DMS153 treated with DMSO at 0.1 percent for 48 hours (cell line): ENCODE data around the gene IRF8.

Experiments used
- DNase-seq: peaks from one replicate; lab custom pipeline; 2025; ENCODE audit not compliant: unreplicated experiment; lab: John Stamatoyannopoulos, UW

IRF8 gene

GRCh38 chr16:85912211-85912974 is 13.4 kb downstream of the IRF8 start:
- DNase-seq = no peak

DNA sequence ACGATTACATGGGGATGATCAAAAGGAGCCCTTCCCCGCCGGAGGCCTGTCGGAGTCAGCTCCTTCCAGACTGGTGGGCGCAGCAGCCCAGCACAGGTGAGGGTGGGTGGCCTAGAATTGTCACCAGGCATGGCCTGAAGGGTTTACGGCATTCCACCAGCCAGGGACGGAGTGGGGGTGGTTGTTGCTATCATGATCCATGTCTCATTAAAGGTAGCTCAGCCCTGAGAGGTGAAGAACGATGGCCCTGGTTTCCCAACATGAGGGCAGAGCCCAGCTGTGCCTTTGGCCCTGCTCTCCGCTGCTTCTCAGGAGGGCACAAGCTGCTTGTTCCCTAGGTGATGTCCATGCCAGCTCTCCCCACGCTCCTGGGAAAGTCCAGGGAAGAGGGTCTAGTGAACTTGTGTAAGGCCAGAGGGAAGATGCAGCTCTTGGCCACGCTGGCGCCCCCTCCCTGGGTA is 14.2 kb downstream of the IRF8 start:
- no peak for DNase-seq

- DNase-seq = no peak
Observed at GRCh38 chr16:85913688-85914422, 14.9 kb downstream of the IRF8 start.

- no peak for DNase-seq
Observed at GRCh38 chr16:85914423-85914794, 15.4 kb downstream of the IRF8 start.

GRCh38 chr16:85915125-85915845 is 16.3 kb downstream of the IRF8 start:
- DNase-seq = no peak

- no peak for DNase-seq
Observed at GRCh38 chr16:85916141-85916890, 17.4 kb downstream of the IRF8 start.

GRCh38 chr16:85917012-85917411 is 18.1 kb downstream of the IRF8 start:
- DNase-seq = no peak

DNA sequence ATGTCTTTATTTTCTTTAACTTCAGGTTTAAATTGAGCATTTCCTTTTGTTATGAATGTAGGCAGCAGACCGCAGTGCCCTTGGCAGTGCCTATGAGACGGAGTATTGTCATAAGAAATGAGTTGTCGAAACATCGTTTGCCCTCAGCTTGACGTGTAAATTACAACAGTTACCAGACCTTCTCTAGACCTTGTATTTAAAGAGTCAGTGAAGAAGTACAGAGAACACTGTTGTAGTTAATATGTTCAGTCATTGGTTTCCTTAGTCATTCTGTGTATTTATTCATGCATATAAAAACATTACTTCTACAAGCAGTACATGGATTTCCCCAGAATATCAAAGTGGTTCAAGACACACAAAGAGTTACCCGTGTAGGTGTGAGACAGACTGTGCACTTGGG is 19.0 kb downstream of the IRF8 start:
- DNase-seq = no peak

GRCh38 chr16:85918436-85918835 is 19.5 kb downstream of the IRF8 start:
- no peak for DNase-seq

GRCh38 chr16:85919271-85920267 is 20.6 kb downstream of the IRF8 start:
- no peak for DNase-seq

- DNase-seq = no peak
Observed at GRCh38 chr16:85921026-85921425, 22.1 kb downstream of the IRF8 start.

DNA sequence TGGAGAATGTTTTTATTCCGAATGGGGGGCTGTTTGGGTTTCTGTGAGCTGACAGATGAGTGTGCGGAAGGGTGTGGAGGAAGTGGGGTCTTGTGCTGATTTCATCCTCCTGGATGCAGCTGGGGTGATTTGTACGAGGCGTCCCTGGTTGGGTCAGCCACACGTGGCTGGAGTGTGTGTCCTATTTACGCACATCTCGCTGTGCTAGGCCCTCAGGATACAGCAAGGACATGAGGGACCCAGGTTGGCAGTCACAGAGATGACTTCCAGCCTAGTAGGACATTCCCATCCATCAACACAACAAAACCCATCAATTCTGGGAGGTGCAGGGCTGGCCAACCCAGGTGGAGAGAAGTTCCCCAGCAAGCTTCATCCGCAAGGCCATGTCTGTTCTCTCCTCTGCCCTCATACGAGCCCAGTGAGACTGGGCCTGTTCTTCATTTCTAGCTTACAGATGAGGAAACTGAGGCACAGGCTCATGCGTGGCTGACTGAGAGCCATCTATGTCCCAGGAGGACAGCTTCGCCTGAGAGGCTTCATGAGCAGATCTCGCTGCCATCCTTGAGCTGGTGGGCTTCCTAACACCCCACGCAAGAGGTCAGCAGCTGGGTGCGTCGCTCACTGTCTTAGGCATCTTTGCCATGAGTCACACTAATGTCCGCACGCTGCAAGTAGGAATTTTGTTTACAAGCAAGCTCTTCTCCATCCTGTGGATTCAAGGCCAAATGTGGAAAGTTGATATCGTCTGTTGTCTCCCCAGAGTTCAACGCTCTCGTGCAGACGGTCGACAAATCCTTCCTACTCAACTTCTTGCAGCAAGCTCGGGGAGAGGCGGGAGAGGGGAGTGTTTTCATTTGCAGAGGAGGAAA is 24.4 kb downstream of the IRF8 start:
- no peak for DNase-seq

DNA sequence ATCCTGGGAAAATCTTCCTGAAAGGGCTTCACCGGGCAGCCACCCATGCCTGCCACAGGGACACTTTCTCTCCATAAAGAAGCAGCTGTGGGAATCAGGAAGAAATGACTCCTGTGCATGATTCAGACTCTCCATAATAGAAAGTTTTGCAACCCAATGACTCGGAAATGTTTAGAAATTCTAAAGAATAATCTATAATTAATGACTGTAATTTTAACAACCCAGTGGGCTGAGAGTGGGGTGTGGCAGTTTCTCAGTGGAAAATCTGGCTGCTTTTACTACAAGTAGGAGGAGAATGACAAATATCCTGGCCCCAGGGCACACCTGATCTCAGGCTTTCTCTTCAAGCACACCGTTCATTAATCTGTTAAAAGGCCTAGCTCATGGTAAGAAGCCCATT is 25.7 kb downstream of the IRF8 start:
- DNase-seq = no peak

DNA sequence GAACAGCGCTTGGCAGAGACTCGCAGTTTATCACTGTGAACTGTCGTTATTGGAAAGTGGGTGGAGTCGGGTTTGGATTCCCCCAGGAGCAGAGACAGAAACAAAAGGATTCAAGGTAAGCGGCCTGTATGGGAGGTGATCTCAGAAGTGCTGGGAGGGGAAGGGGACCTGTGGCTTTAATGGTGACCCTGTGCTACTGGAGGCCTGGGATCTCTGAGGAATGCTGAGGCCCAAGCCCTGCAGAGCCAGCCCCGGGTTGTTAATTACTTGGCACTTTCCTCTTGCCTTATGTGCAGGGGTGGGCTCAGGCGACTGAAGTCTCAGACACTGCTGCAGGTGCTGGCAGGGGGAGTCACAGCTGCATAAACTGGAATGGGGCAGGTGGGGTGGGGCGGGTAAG is 27.4 kb downstream of the IRF8 start:
- DNase-seq = no peak

- no peak for DNase-seq
Observed at GRCh38 chr16:85927371-85927770, 28.4 kb downstream of the IRF8 start.

- no peak for DNase-seq
Observed at GRCh38 chr16:85927959-85928358, 29.0 kb downstream of the IRF8 start.

DNA sequence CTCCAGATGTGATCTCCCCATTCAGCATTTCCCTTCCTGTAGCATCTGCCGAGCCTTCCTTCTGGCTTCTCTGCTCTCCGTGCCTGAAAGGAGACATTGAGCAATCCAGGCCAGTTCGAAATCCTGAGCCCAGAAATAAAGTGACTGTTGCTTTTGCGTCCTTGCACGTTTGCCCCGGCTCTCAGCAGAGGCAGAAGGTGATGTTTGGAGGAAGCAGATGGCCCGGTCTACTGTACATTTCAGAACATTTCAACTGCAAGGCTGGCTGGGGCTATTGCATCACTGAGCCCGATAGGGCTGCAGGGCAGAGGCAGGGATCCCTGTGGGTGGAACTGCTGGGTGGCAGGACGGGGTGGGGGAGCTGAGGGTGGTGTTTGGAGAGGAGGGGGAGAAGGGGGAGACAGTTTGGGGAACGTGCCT is 29.4 kb downstream of the IRF8 start:
- DNase-seq = no peak

- DNase-seq = no peak
Observed at GRCh38 chr16:85929259-85929721, 30.3 kb downstream of the IRF8 start.

DNA sequence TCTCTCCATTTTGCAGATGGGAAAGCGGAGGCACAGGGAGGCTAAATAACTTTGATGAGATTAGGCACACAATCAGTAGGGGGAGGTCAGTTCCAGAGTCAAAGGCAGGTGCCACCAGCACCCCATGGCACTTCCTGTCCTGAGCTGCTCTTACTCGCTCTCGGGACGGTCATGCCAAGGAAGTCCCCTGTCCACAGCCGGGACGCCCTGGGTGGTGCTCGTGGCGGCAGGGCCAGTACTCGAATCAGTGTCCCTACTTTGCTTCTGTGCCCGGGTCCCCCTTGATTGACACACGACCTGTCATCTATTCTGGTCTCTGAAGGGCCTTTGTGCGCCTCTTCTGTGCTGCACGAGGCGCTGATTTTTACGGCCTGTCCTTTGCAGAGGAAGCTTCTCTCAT is 31.3 kb downstream of the IRF8 start:
- DNase-seq = no peak
